Measurements from ENCODE around the gene PCSK6. TPM values are rescaled to one million over a fixed set of nuclear protein-coding genes. Genes with fewer than 3 reads are reported as not detected.
"Not testable (repeated sequence)": the region's sequence is repeated elsewhere in the genome, so short reads cannot be mapped to it uniquely, and the experiment has no call there.

The PCSK6 gene
- total RNA-seq, 1 donor from 2014 or later: 15.0 TPM

DNA sequence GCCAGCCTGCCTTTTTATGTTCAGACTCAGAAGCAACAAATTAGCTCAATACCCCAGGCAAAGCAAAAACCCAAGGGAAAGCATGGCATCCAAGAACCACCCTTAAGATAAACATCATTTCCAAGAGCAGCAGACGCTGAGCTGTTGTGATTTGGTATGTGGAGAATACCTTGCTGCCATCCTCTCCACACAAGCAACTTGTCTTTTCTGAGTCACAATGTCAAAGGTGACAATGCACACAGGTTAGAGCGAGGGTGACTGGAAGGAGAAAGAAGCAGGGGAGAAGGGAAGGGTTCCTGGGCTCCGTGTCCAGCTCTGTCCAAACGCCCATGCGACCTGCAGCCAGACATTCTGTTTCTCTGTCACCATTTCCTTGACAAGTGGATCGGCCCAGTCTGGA, 6.0 kb downstream of the PCSK6 start:
- no peak for DNase-seq (ENCODE audit: low spot score)

DNA sequence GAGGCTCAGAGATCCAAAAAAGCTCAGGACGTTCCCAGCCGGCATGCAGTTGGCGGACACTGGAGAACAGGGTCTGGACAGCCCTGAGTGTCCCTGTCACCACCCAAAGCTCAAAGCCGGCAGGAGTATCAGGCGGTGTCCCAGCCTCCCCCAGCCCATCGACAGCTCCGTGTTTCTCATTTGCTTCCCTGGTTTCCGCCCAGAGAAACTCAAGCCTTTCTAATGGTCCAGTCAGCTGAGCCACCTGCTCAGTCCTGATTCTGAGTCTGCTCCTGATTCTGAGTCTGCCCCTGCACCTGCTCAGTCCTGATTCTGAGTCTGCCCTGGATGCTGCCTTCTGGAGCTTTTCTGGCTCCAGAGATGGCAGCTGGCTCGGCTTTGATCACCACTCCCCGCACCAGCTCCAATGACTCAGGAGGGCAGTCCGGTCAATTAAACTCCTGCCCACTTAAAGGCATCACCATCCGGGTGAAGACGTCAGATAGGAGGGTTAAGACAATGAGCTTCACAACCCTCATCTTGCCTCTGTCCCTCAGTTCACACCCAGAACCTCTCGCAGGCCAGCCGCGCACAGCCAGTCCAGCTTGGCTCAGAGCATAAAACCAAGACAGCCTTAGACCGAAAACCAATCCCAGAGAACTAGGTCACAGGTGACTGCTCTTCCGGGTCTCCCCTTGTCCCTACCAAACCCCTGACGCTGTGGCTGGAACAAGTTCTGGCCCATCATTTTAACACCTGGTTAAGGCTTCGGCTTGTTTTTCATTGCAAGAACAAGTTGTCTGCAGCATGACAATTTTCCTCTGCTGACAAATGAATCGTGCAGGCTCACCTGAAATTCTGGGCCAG, 6.8 kb downstream of the PCSK6 start:
- DNase-seq (ENCODE audit: low spot score): no peak

DNA sequence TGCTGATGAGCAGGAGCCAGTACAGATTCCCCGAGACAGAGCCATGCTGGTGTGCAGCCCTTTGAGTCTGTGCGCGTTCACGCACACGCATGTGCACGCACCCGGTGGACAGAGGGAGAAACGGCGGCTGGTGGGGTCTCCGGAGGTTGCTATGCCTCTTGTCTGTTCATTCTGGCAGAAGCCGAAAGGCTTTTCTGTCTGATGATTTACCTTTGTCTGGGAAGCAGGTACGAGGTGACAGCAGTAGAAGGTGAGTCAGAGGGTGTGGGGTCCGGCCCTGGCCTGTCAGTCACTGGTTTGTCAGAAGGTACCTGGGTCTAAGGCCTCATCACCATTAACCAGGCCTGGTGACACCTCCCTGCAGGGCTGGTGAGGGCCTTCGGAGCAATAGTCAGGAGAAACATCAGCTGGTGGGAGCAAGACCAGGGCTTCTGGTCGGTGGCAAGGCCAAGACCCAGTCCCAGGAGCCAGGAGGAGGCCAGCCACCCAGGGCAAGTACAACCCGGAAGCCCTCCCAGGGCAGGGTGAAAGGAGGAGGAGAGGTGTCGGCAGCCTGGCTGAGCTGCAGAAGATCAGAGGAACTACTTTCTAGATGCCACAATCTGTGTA, 7.5 kb downstream of the PCSK6 start:
- no peak for DNase-seq (ENCODE audit: low spot score)

DNA sequence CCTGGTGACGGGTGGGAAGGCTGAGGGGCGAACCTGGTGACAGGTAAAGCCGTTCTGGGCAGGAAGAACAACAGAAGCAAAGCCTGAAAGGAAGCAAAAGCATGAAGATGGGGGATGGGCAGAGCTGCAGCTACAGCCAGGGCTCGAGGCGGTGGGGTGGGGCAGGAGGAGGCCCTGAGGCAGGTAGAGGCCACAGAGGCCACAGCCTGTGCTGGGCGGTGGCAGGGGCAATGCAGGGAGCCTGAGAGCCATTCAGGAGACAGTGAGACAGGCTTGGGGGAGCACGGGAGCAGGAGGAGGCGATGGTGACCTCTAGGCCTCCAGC, 8.2 kb downstream of the PCSK6 start:
- no peak for DNase-seq (ENCODE audit: low spot score)

DNA sequence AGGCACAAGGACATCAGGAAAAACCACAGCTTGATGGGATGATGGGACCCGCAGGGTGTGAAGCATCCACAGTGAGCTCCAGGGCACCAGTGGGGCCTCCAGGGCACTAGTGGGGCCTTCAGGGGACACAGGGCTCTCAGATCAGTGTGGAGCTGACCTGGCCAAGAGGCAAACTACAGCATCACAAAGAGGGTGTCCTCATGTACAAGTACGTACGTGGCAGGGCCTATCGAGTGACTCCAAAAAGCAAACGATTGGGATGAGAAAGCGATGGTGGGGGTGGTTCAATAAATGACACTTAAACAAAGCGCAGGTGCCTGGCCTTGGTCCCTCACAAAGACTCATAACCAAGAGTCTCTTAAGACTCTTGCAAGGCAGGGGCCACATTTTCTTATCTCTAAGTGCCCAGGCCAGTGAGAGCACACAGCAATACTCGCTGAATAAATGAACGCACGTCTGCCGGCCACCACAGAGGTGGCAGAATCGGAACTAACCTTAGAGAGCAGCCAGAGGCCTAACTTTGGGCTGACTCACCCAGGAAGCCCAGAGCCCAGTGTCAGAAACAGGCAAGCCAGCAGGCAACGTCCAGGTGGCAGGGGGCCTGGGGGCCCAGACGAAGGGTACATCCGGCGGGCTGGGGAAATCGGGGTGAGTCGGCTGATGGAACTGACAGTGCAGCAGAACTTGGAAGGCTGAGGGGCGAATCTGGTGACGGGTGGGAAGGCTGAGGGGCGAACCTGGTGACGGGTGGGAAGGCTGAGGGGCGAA, 8.7 kb downstream of the PCSK6 start:
- DNase-seq (ENCODE audit: low spot score): no peak

DNA sequence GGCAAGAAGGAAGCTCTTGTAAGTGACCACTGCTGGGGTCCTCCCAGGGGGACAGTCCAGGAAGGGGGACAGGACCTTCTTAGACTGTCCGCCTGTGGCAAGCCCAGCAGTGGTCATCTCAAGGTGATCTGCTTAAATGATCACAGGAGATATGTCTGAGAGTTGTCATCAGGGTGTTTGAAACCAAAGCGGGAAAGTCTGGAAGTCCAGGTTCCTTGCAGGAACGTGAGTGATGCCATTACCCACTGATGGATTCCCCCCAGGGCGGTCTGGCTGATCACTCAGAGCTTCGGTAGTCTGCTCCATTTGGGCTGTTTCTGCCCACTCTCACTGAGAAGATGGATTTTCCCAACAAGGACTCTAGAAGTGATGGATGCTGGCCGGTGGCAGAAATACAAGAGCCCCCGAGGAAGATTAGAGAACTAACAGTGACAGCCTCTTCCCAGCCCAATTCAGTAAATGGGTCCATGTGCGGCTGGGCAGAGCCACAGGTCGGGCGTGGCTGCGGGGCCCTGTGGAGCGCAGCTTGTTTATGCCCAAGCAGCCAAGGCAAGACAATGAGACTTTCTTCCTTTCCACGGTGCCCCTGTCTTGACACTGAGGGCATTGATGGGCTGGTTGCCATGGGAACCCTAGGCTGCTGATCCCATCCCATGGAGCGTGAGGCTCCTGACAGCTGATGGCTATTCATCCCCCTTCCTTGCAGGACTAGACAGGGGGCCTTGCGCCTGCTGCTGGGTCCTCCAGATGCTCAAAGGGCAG, 9.5 kb downstream of the PCSK6 start:
- DNase-seq (ENCODE audit: low spot score): no peak

DNA sequence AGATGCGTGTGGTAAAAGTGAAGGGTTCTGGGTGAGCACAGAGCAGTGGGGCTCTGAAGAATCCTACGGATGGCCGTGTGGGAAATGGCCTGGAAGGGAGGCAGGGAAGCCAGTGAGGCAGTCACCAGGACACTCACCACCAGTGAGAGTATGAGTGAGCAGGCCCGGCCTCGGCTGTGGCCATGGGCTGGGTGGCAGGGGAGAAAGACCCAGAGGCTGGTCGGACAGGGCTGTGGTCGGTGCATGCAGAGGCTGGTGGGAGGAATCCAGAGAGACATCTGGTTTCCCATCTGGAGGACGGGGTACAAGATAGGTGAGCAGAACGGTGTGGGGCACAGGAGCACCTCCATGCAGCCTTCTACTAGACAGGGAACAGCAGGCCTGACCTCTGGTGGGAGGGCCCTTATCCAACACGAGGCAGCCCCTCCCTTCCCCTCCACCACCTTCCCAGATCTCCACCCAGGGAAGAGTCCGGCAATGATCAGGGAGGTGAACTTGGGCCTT, 10.1 kb downstream of the PCSK6 start:
- DNase-seq (ENCODE audit: low spot score): no peak

DNA sequence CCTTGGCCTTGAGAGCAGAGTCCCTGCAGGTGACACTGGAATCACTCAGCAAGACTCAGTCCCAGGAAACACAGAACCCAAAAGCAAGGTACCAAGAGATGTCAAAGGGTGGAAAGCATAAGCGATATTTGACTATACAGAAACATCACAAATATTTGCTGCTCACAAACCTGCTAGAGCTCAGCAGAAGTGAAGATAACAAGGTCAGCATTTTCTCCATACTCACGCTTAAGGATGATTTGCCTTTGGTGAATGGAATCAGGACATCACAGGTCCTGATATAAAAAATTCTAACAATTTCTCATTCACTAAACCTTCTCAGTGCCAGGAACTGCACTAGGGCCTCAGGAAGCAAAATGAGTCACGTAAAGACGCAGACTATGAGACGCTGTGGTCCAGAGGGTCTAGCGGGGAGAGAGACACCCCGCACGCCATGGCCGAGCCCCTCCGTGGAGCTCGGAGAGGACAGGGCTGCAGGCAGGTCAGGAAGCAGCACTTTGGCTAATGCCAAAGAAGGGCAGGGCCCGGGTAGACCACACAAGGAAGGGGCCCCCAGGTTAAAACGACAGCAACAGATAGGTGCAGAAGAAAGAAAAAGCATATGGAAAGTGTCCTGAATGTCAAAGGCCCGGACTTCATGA, 10.7 kb downstream of the PCSK6 start:
- no peak for DNase-seq (ENCODE audit: low spot score)

DNA sequence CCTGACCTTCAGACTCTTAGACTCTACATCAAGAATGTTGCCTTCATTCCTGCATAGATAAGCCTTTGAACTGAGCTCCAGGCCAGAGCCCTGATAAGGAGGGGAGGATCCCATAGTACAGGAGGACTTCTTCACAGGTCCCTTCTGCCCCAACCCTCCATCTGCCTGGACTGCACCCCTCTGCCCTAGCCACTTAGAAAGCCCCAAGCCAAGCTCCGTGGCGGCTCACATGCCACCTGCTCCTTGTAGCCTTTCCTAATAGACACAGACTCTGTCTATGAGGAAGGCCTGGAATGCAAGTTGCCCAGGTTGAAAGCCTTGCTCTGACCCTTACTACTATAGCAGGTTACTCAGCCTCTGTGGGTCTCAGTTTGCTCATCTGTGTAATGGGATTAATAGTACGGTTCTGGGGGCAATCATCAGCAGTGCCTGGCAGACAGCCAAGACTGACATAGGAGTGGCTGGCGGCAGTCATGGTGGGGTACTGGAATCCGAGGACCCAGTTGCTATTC, 11.6 kb downstream of the PCSK6 start:
- DNase-seq (ENCODE audit: low spot score): no peak

DNA sequence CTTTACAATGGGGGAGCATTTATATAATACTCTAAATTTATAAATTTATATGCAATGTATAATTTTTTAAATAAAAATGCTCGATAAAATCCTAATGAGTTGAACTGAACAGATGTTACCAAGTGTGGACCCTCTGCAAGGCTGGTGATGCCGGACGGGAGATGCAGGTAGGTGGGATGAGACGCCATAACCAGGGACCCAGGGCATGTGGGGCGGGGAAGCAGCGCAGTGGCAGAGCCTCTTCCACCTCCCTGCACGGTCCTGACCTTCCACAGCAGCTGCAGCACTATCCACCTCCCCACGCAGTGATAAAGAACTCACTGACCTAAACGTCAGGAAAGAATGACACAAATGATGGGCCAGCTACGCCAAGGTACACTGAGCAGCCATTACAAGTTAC, 12.8 kb downstream of the PCSK6 start:
- no peak for DNase-seq (ENCODE audit: low spot score)

DNA sequence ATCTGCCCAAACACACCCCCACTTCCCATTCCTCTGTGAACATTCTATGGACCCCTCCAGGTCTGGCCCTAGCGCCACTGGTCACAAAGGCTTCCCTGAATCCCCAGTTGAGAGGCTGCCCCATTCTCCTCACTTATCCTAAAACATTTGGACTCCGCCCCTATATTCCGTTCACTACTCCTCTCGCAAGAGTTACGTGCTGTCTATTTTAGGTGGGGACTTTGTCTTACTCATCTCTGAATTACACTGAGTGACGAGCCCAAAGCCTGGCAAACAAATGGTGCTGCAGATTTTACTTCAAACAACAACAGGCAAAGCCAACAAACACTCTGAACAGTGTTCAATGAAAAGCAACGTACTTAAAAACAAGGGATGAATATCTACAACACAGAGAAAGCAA, 14.5 kb downstream of the PCSK6 start:
- no peak for DNase-seq (ENCODE audit: low spot score)

DNA sequence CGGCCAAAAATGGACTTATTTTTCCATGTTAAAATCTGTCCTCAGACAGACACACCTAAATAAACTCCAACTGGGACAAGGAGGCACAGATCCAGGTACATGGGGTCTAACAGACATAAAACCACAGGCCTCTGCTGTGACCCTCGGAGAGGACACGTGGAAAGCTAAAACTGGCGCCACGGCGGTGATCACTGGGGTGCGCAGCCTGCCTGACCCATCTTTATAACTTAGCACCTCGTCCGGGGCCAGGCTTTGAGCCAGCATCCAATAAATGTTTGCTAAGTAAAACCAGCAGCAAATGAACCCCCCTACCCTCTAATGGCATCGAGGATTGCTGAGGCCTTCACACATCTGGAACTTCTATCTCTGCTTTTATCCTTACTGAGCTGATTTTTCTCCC, 15.3 kb downstream of the PCSK6 start:
- DNase-seq (ENCODE audit: low spot score): no peak

DNA sequence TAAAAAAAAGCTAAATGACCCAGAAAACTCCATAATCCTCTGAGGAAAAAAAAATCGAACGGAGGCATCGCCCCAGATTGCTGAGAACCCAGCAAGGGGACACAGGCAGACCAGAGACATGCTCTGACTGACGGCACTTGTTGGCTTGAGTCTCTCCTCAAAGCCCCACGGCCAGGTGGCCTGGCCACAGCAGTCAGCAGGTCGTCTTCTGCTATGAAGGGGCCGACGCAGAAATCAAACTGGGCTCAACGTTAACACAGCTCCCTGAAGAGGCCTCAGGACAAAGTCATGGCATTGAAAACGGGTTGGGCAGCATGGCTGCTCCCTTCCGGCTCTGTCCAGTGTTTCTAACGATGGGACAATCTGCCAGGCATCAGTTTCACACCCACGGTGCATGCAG, 17.5 kb downstream of the PCSK6 start:
- DNase-seq (ENCODE audit: low spot score): no peak

DNA sequence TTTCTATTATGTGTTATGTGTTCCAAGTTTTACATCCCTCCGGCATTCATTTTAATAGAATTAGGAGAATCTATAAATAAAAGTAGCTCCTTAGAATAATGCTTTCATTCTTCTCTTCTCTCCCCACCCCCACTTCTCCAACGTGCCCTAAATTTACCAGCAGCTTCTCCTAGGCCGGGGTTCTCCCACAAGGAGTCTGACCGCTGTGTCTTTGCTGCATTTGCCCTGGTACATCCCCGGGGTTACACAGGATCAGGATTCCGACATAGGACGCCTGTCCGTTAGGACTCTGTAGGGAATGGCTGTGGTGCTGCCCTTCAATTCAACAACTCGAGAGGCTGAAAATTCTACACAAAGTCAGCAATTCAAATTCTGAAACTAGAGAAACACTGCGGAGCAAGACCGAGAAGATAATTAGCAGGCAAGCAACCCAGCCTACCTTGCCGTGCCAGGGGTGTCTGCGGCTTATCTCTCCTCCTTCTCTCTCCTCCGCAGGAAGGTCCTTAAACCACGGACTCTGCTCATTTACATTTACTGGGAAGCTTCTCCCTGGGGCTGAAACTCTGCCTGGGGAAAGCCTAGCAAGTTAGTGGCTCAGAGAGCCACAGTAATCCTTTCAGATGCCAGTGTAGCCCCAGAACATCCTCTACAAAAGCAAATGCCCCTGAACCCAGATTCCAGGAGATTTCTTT, 18.8 kb downstream of the PCSK6 start:
- DNase-seq (ENCODE audit: low spot score): no peak

DNA sequence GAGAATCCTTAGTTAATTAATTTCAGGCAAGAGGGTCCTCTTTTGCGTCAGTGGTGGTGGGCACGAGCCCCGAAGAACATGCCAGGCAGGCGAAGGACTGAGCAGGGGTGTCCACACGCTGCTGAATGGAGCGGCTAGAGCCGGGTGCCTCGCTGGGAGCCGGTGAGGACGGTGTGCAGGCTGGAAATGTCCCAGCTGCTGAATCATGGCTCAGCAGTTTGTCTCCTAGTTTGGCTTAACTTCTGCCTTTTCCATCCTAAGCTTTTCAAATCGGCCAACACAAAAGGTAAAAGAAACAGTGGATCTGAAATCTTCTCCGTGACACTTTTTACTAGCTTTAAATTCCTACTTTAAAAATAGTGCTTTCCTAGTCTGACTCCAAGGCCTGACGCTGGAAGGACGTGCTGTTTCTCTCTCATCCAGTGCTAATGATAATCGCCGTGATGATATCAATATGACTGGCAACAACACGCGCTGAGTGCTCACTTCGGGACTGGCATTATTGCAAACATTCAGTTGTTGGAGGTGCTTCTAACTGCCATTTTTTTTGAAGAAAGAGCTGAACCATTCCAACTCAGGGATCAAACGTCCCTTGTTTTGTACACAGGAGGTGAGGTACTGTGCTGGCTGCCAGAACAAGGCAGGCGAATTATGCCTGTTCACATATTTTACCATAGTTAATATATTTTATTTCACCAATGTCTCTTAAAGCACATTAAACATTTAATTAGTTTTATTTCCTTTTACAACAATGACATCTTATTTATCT, 19.8 kb downstream of the PCSK6 start:
- no peak for DNase-seq (ENCODE audit: low spot score)

DNA sequence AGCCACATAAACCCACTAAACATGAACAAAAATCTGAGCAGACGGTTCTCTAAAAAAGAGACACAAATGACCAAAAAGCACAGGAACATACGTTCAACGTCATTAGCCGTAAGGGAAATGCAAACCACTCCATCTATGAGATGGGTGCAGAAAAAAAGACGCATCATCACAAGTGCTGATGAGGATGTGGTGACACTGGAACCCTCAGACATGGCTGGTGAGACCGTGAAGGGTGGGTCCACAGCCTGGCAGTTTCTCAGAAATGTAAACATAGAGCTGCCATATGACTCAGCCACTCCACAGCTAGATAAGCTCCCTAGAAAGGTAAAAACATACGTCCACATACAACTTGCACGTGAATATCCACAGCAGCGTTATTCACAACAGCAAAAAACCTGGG, 23.3 kb downstream of the PCSK6 start:
- no peak for DNase-seq (ENCODE audit: low spot score)

DNA sequence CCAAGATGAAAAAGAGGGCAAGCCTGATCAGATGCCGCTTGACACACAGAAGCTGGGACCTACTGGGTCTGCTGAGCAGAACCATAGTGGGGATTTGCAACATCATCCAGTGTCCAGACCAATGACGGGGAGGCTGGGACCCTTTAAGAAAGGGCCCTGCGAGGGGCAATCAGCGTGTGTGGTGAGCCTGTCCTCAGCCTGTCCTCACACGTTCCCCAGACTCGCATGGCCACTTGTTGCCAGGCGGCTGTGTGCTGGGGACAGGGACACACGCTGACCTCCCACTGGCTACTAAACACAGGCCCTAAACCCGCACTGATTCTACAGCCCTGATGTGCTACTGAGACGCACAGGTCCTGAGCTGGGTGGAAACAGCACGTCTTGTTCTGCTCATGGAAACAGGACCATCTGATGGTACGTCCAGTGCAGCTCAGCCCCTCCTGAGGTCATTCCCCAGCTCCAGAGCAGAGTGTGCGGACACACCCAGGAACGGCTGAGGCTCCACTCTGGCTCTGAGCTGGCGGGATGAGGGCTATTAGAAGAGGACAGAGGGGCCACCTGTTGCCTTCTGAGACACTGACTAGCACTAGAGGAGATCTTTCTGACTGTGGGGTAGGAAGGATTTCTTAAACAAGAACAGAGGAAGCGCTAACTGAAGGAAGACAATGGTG, 24.4 kb downstream of the PCSK6 start:
- DNase-seq (ENCODE audit: low spot score): no peak

DNA sequence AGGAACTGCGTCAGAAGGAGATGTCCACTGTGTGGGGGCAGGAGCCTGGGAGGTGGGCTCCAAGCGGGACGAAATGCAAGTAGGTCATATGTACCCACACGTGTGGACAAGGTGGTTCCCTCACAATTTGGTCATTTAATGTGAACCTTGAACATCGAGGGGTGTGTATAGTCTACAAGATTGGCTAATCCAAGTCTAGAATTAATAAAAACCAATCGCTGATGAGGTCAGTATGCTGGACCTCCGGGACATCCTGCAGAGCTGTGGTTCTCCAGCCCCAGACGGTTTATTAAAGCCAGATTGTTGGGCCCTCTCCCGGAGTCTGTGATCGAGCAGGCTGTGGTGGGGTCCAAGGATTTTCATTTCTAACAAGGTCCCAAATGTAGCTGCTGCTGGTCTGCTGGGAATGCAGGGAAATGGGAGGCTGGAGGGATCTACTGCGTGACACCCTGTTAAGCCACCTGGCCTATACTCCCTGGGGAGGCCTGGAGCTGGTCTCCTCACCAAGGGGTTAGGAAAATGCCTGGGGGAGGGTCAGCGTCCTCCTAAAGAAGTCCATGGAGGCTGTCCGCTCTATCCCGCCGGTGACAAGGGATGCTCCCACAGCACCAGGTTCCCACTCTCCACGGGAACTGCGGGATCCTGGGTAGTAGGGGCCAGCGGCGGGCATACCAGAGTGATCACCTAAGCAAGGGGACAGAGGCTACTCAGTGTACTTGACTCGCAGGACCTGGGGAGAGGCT, 25.1 kb downstream of the PCSK6 start:
- DNase-seq (ENCODE audit: low spot score): no peak

DNA sequence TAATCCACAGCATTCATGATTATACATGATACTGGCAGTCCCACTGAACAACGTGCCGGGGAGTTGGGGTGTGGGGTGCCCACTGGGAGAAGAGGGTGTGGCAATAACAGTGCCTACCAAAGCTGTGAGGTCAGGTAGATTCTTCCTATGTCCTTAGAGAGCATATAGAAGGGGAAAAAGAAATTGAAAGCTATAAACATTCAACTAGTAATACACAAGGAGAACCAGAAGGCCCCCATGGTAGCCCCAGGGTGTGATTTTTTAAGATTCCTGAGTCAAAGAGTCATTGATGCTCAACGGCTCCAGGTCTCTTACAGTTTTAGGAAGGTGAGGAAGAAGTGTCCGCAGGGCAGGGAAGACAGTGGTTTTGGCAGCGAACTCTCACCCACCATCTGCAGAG, 25.8 kb downstream of the PCSK6 start:
- DNase-seq (ENCODE audit: low spot score): not testable (repeated sequence)

Measured in mucosa of gallbladder (tissue), 1 donor.